Common myeloid progenitor, CD34-positive (primary cell): ENCODE data around the gene CDC123.

Experiments used
- CTCF ChIA-PET: fragments of 350-600 bp; sonication (Branson Sonifier 250); formaldehyde crosslinking; loops from one replicate; lab custom pipeline; 2021; ENCODE audit warnings: antibody characterized with exemption; lab: Charles Lee
- POLR2A ChIA-PET: fragments of 350-600 bp; sonication (Branson Sonifier 250); formaldehyde crosslinking; loops from one replicate; lab custom pipeline; 2021; ENCODE audit warnings: antibody characterized with exemption; lab: Charles Lee
- DNase-seq, 3 donors: peaks; one replicate each; pipeline versions ENCODE4 v3.0.0 to v3.0.0-alpha.2; 2013
- H3K27ac ChIP-seq, 2 experiments: 1 replicate in 1 of 2; 2 replicates in 1 of 2; pipeline ENCODE4 v1.7.0; 2013; ENCODE audit warnings: inconsistent platforms in 2 of 2, low read length in 2 of 2, mild to moderate bottlenecking in 2 of 2, low read depth in 1 of 2, moderate library complexity in 1 of 2; ENCODE audit not compliant: severe bottlenecking in 2 of 2, insufficient read depth in 1 of 2, poor library complexity in 1 of 2
- H3K27me3 ChIP-seq, 5 experiments: replicated peaks in 2 of 5; 1 replicate in 3 of 5; 2 replicates in 2 of 5; pipeline versions ENCODE4 v1.6.1 to v1.7.0; 2013; ENCODE audit warnings: low read length in 4 of 5, mild to moderate bottlenecking in 2 of 5, moderate library complexity in 2 of 5, inconsistent platforms in 1 of 5; ENCODE audit not compliant: insufficient read depth in 5 of 5, control insufficient read depth in 4 of 5
- H3K36me3 ChIP-seq, 4 experiments: 1 replicate in 2 of 4; 2 replicates in 2 of 4; pipeline versions ENCODE4 v1.6.1 to v1.7.0; 2013; ENCODE audit warnings: low read length in 3 of 4, control low read depth in 1 of 4, mild to moderate bottlenecking in 1 of 4; ENCODE audit not compliant: control insufficient read depth in 4 of 4, insufficient read depth in 4 of 4
- H3K4me1 ChIP-seq, 4 experiments: 1 replicate in 3 of 4; 2 replicates in 1 of 4; pipeline versions ENCODE4 v1.6.1 to v1.7.1; 2013; ENCODE audit warnings: low read length in 3 of 4, mild to moderate bottlenecking in 3 of 4, control low read depth in 1 of 4, inconsistent platforms in 1 of 4, moderate library complexity in 1 of 4; ENCODE audit not compliant: control insufficient read depth in 4 of 4, insufficient read depth in 4 of 4; ENCODE audit errors: control extremely low read depth in 1 of 4
- H3K4me3 ChIP-seq, 7 experiments: 1 replicate in 4 of 7; 2 replicates in 3 of 7; pipeline versions ENCODE4 v1.5.1 to v1.7.0; 2013; ENCODE audit warnings: mild to moderate bottlenecking in 7 of 7, low read length in 6 of 7, moderate library complexity in 6 of 7, inconsistent platforms in 2 of 7, low read depth in 2 of 7, control low read depth in 1 of 7; ENCODE audit not compliant: insufficient read depth in 4 of 7, control insufficient read depth in 1 of 7; ENCODE audit errors: extremely low read depth in 1 of 7
- H3K9me3 ChIP-seq, 5 experiments: 1 replicate in 4 of 5; 2 replicates in 1 of 5; pipeline versions ENCODE4 v1.6.1 to v1.7.1; 2013; ENCODE audit warnings: low read length in 4 of 5, mild to moderate bottlenecking in 2 of 5, inconsistent platforms in 1 of 5, low read depth in 1 of 5, moderate library complexity in 1 of 5; ENCODE audit not compliant: control insufficient read depth in 4 of 5, insufficient read depth in 2 of 5; ENCODE audit errors: control extremely low read depth in 1 of 5
- WGBS: methylation state at CpG from one replicate; pipeline ENCODE4 v1.1.5; 2013; ENCODE audit not compliant: insufficient coverage; 5-methylcytosine and 5-hydroxymethylcytosine counted together

CDC123 gene

DNA sequence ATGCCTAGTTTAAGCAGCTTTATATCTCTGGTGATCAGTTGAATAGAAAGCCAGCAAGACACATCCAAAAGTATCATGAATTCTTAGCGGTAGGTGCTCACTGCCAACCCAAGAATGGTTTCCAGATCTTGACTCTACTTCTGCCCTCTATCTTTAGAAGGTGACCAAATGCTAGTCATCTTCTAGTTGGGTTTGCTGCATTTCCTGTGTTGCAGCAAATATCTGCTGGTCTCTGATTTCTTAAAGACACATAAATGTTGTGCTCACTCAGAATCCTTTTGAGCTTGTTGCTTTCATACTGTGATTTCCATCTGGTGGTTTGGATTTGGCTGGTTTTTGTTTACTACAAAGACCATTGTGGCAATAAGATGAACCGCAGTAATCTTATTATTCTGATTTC is 2.2 kb downstream of the CDC123 start:
- Histone ChIP-seq H3K4me1 (peaks cover 14 to 34% (median 29%) of the 10 kb centered on the region in 4 experiments), H3K4me3 (peak overlapping the region in 1 of 7 experiments; percentile 1), H3K9me3 (no peaks in the 10 kb centered on the region), H3K36me3 (peaks cover 8 to 40% (median 27%) of the 10 kb centered on the region in 4 experiments), H3K27me3 (no peaks in the 10 kb centered on the region), H3K27ac (no peak overlapping the region)
- ChIA-PET POLR2A (no interaction called here), CTCF (interaction anchor here (1.0 to 4.4 kb wide), 2 partner anchors 15 to 28 kb away, joined by 4 to 27 read pairs; no protein-coding TSS in a partner anchor)
- 100% methylated on average over 1 of the region's 2 CpGs for WGBS
- no peak for DNase-seq

DNA sequence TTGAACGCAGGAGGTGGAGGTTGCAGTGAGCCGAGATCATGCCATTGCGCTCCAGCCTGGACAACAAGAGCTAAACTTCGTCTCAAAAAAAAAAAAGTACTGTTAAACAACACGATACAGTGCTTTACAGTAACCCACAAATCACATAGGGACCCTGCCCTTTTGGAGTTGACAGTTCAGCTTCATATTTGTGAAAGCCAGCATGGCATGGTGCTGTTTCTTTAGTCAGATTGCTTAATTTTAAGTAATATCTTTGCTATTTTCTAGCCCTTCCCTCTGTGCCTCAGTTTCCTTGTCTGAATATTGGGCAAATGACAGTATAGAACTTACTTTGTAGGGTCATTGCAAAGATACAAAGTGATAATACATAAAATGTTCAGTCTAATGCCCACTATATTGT is 4.9 kb downstream of the CDC123 start:
- Histone ChIP-seq H3K9me3 (no peaks in the 10 kb centered on the region), H3K27ac (no peak overlapping the region), H3K4me3 (no peak overlapping the region), H3K27me3 (no peaks in the 10 kb centered on the region), H3K4me1 (peaks cover 7 to 19% (median 14%) of the 10 kb centered on the region in 4 experiments), H3K36me3 (peaks cover 16 to 58% (median 36%) of the 10 kb centered on the region in 4 experiments)
- no peak for DNase-seq
- WGBS: 100% methylated on average over 4 of the region's 5 CpGs
- ChIA-PET CTCF (interaction anchor here (0.8 to 1.6 kb wide), 5 partner anchors 11 to 34 kb away, joined by 3 to 6 read pairs (median 4); no protein-coding TSS in a partner anchor), POLR2A (no interaction called here)

DNA sequence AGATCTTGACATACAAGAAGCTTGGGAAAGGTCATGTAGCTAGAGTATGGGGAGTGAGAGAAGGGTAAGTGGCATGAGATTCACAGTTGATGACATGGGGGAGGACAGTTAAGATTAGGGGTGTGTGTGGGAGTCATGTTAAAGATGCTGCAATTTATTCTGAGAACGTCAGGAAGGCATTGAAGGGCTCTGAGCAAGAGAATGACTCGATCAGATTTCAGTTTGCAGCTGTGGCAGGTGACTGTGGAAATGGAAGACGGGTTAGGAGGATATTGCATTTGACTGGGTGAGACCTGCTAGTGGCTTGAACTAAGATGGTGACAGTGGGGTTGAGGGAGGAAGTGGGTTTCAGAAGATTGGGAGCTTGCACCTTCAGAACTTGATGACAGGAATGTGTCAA is 5.6 kb downstream of the CDC123 start:
- peaks cover 3 to 19% (median 12%) of the 10 kb centered on the region in 4 experiments for H3K4me1 ChIP-seq
- CTCF ChIA-PET: interaction anchor here (1.1 to 1.7 kb wide), 4 partner anchors 11 to 23 kb away, joined by 4 to 6 read pairs (median 5); no protein-coding TSS in a partner anchor
- H3K9me3 ChIP-seq: no peaks in the 10 kb centered on the region
- no peaks in the 10 kb centered on the region for H3K27me3 ChIP-seq
- DNase-seq: no peak
- no peak overlapping the region for H3K27ac ChIP-seq
- no peak overlapping the region for H3K4me3 ChIP-seq
- WGBS: 83% methylated on average over 3 of the region's 3 CpGs
- POLR2A ChIA-PET: interaction anchor here (0.6 kb wide), 1 partner anchor 73 kb away, joined by 3 read pairs; no protein-coding TSS in a partner anchor
- peaks cover 20 to 64% (median 36%) of the 10 kb centered on the region in 4 experiments for H3K36me3 ChIP-seq

DNA sequence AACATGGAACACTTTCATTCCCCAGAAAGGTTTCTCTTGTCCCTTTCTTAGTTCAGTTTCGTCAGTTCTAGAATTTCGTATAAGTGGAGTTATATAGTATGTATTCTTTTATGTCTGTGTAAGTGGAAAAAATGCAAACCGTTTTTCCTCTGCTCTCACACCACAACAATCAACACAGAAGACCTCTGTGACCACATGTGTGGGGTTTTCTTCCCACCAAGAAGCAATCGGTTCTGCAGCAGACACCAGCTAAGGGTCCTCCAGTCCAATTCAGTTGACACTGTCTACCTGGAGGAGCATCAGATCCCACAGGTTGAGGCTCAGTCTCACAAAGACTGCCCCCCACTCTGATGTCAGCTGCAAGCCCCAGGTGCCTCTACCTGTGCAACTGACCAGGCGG is 6.2 kb downstream of the CDC123 start:
- Histone ChIP-seq H3K4me3 (no peak overlapping the region), H3K27me3 (no peaks in the 10 kb centered on the region), H3K9me3 (no peaks in the 10 kb centered on the region), H3K27ac (no peak overlapping the region), H3K4me1 (peaks cover 3 to 12% (median 7%) of the 10 kb centered on the region in 4 experiments), H3K36me3 (peaks cover 20 to 65% (median 36%) of the 10 kb centered on the region in 4 experiments)
- ChIA-PET POLR2A (interaction anchor here (0.6 kb wide), 1 partner anchor 73 kb away, joined by 3 read pairs; no protein-coding TSS in a partner anchor), CTCF (interaction anchor here (1.3 to 1.7 kb wide), 3 partner anchors 10 to 22 kb away, joined by 4 to 6 read pairs (median 4); no protein-coding TSS in a partner anchor)
- DNase-seq: no peak
- 91% methylated on average over 2 of the region's 5 CpGs for WGBS

DNA sequence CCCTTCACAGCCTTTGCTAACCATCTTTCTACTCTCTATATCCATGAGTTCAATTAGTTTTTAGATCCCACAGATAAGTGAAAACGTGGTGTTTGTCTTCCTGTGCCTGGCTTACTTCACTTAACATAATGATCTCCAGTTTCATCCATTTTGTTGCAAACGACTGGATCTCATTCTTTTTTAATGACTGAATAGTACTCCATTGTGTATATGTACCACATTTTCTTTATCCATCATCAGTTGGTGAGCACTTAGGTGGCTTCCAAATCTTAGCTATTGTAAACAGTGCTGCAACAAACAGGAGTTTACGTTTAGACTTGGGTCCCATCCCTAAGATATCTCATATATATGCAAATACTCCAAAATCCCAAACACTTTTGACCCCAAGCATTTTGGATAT is 9.1 kb downstream of the CDC123 start:
- 92% methylated on average over 2 of the region's 3 CpGs for WGBS
- Histone ChIP-seq H3K27ac (no peak overlapping the region), H3K36me3 (peaks cover 27 to 71% (median 49%) of the 10 kb centered on the region in 4 experiments), H3K9me3 (no peaks in the 10 kb centered on the region), H3K27me3 (no peaks in the 10 kb centered on the region), H3K4me1 (no peaks in the 10 kb centered on the region), H3K4me3 (no peak overlapping the region)
- ChIA-PET POLR2A (no interaction called here), CTCF (interaction anchor here (1.5 kb wide), 1 partner anchor 9 kb away, joined by 3 read pairs; no protein-coding TSS in a partner anchor)
- no peak for DNase-seq

DNA sequence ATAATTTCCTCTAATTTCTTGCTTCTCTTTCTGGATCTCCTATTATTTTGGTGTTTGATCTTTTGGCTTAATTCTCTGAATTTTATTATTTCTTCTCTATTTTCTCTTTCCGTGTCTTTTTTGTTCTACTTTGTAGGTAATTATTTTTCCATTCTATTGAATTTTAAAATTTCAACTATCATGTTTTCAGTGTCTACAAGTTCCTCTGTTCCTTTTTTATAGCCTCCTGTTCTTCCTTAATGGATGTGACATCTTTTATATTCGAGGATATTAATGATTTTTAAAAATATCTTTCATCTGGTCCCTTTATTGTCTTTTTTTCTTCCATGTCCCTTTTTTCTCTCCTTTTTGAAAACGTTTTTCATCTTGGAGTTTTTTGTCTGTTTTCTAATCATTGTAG is 11.1 kb downstream of the CDC123 start:
- Histone ChIP-seq H3K27me3 (no peaks in the 10 kb centered on the region), H3K4me1 (no peaks in the 10 kb centered on the region), H3K36me3 (peaks cover 27 to 72% (median 49%) of the 10 kb centered on the region in 4 experiments), H3K27ac (no peak overlapping the region), H3K9me3 (no peaks in the 10 kb centered on the region), H3K4me3 (no peak overlapping the region)
- POLR2A ChIA-PET: no interaction called here
- CTCF ChIA-PET: no interaction called here
- DNase-seq: no peak
- WGBS: no CpG with 5 or more reads among the region's 3 CpGs

DNA sequence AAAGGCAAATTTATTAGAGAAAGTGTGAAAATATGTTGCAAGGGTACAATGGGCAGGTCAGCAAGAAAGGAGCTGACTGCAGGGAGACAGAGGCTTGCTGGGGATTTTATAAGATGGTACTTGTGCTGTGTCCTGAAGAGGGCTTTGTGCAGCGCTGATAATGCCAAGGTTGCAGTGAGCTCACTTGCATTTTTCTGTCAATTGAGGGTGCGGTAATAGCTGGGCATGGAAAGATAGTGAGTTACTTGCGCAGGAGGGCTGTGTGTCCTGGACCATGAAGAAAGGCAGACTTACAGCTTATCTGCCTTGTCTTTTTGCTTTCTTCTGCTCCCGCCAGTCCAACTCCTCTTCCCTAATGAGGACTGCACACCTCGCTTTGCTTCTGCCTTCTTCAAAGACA is 12.5 kb downstream of the CDC123 start:
- H3K27me3 ChIP-seq: no peaks in the 10 kb centered on the region

More for the DNA sequence above, 12.5 kb downstream of the CDC123 start:
- no peak overlapping the region for H3K27ac ChIP-seq
- 100% methylated on average over 4 of the region's 5 CpGs for WGBS
- POLR2A ChIA-PET: interaction anchor here (0.7 kb wide), 1 partner anchor 147 kb away, joined by 3 read pairs; no protein-coding TSS in a partner anchor
- H3K36me3 ChIP-seq: peaks cover 25 to 67% (median 49%) of the 10 kb centered on the region in 4 experiments
- H3K4me1 ChIP-seq: no peaks in the 10 kb centered on the region
- no peaks in the 10 kb centered on the region for H3K9me3 ChIP-seq
- no peak overlapping the region for H3K4me3 ChIP-seq
- CTCF ChIA-PET: no interaction called here
- DNase-seq: no peak
